GM19397 (cell line): ENCODE data around the gene IRF2BP2.
"Not testable (repeated sequence)": the region's sequence is repeated elsewhere in the genome, so short reads cannot be mapped to it uniquely, and the experiment has no call there.

Source experiments
- ATAC-seq: cut with Tn5 transposase; IDR thresholded peaks from one replicate; pipeline ENCODE4 v1.9.1; 2021; ENCODE audit warnings: mild to moderate bottlenecking, moderate library complexity; ENCODE audit not compliant: unreplicated experiment

IRF2BP2 gene

DNA sequence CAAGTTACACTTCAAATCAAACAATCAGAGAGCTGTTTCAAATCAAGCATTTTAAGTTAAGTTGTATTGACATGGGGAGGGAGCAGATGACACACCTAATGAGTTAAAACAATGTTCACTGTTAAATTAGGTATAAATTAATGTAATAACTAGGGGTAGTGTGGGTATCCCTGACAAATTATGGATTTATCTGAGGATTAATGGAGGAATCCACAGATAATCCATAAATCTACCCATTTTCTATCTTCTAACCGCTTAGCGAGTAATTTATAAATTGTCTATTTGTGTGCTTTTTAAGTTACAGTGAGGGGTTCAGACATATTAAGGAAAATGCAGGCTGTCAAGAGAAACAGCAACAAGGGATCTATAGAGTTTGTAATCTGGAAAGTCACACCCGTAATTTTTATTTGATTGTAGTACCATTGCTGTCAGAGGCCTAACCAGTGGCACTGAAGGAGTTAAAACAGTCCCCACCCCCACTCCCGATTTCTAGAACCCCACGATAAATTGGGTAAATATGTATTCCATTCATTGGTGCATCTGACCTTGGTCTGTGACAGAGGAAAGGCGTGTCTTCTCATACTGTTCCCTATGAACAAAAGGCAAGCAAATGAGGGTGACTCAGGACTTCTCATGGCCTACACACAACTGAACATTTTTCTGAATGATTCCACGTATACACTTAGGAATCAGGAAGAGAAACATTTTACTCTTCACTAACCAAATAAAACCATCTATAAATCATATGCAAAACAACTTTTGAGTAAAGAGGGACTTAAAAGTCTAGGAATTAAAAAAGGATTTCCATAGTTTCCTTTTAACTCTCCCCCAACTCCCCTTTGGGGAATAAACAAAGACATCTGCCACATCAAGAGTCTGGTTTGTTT, 7.4 kb downstream of the IRF2BP2 start:
- ATAC-seq, result no peak

DNA sequence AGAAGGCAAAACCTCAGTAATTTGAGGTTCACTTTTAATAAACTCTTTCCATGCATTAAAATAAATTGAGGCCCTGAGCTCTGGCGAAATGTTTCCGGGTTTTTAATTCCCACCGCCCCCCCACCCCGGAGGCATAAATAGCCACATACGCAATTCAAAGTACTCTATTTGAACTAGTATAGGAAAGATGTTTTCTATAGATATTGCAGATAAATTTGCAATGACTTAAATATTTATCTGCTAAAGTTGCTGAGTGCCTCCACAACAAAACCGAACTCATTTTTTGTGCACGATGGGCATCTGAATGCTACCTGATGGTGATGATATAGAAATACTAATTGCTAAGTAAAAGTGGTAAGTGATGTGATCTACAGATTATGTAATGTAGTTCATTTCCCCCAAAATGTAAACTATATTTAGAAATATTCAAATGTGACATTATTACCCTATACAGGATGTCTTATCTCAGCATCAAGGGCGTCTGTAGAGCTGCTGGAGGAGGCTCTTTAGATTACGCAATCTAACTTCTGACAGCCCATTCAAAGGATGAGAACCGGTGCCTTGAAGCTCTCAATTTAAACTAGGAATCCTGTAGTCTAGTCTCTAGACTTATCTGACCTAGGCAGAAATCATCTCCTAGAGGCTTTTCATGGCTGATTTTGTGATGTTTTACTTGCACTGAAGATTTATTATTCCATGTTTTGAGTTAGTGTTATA, 8.5 kb downstream of the IRF2BP2 start:
- ATAC-seq, result no peak

DNA sequence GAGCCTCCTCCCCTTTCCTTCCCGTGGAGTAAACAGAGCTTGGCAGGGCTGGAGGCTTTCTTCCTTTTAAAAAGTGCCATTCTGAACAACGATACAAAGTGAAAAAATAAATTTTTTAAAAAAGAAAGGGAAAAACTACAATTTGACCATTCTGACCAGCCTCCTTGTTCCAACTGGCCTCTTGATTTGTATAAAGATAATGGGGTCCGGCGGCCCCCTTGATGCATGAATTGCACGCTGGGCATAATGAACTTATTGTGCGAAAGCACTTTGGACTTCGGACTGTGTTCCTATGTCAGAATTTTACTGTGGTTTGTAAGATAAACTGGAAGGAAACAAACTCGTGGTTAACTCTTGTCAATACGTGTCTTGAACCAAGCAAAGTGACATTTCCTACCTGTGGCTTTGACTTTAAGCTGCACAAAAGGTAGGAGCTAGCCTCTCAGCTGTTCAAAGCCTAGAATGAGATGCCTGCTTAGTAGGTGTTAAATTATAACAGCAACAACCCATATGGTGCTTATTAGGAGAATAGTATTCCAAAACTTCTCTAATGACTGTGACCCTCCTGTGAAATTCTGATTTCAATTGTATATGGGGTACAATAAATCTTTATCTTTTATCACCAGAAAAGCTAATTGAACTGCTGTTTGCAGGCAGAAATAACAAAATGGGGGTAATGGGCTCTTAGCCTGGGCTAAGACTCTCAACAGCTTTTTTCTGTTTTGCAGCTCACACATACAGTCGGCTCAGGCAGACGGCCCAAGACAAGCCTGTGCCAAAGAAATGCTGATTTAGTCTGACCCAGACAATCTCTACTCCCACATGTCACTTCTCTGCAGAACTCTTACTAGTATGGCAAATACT, 9.3 kb downstream of the IRF2BP2 start:
- ATAC-seq, result peak; percentile 10

DNA sequence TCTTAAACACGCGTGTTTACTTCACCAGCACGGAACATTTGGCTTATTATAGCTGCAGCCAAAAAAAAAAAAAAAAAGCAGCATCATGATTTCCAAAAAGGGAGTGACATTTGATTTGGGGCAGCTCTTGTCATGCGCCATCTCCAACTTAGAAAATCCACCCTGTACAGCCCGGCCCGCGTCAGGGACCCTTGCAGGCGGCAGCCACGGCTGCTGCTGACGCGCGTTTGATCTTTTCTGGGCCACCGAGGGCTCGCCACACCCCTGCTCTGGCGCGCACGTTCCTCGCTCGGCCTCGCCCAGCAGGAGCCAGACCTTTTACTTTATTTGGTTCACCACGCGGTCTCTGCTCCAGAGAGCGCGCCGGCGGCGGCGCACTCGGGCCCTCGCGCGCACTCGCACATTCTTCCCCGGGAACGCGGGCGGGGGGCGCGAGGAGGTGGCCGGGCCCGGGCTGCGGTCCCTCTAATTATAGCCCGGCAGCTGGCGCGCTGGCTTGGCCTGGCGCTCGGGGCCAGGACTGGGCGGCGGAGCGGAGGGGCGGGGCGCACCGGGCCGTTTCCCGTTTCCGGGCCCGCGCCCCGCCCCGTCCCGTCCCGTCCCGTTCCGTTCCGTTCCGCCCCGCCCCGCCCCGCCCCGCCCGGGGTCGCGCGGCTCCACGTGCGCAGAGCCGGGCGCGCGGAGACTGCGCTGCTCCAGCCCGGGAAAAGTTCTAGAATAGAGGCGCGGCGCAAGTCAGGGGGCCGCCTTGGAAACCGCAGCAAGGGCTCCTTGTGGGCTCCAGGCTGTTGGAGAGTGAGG, 10.2 kb downstream of the IRF2BP2 start:
- peak; percentile 79 for ATAC-seq

DNA sequence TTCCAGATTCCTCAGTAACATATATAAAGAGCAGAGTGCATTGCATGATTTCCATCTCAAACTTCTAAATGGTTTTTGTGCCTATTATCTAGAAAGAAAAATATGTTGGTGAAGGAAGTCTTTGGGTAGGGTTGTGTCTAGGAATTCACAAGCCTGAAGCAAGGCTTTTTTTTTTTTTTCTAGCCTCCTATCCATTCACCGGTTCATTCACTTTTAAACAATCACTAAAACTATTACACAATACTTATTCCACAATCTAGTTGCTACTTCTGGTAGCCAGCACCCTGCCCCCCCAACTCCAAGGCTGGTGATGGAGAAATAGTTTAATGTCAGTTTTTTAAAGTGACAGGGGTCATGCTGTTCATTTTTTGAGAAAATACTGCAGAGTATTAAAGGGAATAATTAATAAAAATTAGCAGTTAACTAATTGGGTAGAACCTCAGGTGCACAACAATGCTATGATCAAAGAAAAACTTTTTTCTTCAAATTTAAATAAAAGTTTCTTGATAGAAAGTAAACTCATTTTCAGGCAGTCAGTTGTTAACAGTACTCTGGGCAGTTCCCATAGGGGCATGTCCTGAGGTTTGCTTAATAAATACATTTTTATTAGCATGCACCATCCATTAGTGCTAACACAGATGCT, 10.9 kb downstream of the IRF2BP2 start:
- ATAC-seq, result no peak

DNA sequence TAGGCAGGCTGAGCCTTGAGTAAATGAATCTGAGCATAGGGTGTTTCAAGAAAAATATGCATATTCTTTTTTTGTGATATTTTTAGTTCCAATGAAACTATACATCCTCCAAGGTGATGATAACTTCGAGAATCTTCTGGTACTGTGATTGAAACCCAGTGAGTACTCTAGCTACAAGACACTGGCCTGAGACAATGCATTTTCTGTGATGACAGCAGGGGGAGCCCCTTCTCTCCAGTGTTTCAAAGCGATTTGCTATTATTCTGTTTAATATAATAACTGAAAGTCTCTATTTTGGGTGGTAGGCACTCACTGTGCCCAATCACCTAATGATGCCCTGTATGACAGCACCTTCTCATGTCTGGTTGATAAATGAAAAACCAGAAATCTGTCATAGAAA, 12.1 kb downstream of the IRF2BP2 start:
- no peak for ATAC-seq

DNA sequence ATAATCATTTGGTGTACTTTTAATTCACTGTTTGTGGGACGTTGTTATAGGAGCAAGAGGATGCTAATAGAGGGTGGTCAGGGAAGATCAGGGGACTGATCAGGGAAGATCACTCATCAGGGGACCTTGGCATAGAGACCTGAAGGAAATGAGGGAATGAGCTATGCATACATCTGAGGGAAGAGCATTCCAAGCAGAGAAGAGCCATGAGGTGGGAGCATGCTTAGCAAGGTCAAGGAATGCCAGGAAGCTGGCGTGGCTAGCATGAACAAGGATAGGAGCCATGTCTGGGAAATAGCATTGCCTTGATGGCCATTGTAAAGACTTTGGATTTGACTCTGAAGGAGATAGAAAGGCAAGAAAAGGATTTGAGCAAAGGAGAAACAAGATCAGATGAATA, 14.1 kb downstream of the IRF2BP2 start:
- ATAC-seq, result no peak

DNA sequence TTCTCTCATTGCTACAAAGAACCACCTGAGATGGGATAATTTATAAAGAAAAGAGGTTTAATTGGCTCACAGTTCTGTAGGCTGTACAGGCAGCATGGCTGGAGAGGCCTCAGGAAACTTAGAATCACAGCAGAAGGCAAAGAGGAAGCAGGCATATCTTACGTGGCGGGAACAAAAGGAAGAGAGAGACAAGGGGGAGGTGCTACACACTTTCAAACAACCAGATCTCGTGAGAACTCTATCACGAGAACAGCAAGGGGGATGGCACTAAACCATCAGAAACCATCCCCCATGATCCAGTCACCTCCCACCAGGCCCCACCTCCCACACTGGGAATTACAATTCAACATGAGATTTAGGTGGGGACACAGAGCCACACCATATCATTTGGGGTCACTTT, 15.4 kb downstream of the IRF2BP2 start:
- ATAC-seq, result not testable (repeated sequence)

DNA sequence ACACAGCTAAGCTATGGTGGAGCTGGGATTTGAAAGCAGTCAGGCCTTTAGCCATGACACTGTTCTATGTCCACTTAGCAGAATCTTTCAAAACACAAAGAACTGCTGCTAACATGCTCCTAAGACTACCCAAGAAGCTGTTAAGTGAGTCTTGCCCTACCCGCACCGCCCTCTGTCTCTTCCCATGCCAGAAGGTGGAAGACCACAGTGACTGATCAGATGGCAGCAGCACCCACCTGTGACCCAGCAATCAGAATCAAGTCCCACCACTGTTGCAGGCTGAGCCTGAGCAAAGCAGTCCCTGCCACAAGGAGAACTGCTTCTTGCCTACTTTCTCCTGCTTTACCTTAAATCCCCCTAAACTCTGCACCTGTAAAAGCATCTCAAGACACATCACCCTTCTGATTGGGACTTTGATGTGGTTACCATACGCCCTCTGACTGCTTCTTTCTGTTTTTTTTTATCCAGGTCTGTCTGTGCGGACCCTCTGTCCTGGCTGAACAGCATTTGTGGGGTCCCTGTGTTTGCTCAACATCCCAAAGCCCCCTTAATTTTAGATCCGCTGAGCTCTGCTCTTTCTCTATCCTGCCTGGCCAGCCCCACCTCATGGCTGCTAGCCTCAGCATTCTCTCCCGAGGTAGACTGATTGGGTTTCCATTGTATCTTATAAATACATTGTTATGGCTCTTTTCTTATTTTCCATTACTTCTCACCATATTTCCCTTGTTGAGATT, 16.0 kb downstream of the IRF2BP2 start:
- no peak for ATAC-seq

DNA sequence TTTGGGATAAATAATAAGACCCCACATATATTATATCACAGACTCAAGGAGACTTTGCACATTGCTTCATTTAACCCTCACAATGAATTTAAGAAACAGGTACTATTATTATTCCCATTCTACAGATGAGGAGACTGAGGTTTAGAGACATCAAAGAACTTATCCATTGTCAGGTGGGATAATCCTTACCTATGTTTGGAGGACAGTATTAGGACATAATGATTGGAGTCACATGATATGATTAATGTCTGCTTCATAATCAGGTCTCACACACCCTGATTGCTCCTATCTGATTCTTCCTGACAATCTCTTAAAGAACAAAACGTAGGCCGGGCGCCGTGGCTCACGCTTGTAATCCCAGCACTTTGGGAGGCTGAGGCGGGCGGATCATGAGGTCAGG, 16.9 kb downstream of the IRF2BP2 start:
- ATAC-seq, result no peak

DNA sequence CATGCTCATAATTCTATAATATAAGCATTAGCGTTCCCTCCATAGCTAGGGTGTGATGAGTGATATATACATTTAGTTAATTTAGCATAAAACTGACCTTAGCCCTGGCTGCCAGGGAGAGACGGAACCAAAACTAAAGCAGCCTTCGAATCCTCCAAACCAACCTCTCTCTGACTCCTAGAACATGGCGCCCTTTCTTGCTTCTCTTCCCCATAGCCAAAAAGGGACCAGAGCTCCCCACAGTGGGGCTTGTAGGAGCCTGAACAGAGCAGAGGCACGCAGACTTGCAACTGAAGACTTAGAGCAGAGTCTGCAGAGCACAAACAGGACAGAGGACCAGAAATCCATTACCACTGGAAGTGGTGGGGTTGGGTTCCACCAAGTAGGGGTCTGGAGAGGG, 17.7 kb downstream of the IRF2BP2 start:
- ATAC-seq, result no peak

DNA sequence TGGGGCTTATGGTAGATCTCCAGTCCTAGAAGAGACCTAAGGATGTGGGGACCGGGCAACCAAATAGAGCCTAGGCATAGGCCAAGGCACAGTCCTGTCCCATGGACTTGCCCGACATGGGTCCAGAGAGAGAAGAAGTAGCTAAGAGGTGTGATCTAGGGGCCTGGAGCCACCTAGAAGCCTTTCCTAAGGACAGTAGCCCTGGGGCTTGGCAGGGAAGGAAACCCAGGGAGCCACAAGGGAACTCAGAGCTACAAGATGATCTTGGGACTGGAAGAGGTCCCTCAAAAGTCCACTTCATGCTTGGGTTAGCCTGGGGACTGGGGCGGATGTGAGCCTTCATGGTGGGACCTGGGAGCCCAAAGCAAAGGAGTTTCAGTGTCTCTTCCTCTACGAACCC, 18.8 kb downstream of the IRF2BP2 start:
- no peak for ATAC-seq

DNA sequence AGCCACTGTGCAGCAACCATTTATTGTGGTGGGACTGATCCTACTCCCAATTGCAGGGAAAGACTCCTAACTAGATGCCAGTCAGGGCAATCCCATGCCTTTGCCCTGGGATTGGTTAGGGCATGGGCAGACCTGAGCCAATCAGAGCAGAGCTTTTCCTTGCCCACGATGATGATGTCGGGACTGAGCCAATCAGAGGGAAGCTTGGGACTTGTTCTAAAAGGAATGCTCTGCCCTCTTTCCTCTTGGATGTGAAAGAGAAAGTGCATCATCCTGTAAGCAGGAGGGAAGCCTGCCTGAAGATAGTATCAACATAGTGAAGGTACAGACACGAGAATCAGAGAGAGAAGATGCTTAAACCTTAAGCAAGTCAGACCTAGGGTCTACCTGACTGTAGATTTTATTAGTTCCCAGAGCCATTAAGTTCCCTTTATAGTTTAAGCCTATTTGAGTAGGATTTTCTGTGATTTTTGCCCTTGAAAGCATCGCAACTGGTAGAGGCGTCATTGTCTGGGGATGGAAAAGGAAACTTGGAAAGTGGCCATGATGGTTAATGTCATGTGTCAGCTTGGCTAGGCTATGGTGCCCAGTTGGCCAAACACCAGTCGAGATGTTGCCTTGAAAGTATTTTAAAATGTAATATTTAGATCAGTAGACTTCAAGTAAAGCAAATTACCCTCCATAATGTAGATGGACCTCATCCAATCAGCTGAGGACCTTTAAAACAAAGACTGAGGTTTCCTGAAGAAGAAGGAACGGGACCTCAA, 19.9 kb downstream of the IRF2BP2 start:
- no peak for ATAC-seq

DNA sequence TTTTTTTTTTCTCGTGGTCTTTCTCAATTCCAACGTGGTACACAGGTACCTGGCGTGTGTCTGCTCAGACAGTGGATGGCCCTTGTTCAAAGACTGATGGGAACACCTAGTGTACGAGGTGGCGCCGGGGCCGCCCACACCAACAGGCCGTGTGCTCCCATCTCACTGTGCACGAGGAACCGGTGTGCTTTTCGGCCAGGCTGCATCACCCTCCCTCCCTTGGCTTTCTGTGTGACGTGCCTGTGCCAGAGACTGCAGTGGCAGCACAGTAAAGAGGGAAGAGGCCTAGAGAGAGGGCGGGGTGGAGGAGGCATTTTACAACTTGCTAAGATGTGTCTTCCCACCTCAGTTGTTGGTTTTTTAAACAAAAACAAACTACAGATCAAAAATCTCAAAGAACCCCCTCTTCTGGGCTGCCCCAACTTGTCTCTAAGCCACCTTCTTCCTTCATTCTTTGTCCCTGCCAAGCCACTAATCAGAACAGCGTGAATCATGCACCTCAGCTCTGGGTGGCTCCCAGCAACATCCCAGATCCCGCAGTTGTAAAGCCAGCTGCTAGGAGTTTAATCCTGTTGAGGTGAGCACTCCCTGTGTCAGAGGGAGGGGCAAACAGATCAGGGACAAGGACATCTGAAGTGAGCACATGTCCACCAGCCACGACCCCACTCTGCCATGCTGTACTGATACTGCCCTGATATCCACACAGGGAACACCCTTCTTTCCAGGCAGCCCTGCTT, 20.7 kb downstream of the IRF2BP2 start:
- no peak for ATAC-seq

DNA sequence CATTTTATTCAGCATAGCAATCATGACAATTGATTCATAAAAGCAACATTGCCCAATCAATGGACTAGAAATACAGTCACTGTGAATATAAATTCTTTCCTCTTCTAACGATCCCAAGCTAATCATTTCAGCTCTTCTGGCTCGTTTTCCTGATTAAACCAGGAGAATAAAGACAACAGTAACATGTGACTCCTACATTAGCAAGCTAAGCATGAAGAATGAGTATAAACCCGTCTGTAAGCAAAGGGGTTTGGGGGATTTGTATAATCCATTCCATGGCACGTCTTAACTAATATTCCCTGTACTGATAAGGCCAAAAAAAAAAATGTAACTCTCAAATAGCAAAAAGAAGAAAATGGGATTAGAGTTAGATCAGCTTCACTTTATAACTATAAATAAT, 21.6 kb downstream of the IRF2BP2 start:
- no peak for ATAC-seq

DNA sequence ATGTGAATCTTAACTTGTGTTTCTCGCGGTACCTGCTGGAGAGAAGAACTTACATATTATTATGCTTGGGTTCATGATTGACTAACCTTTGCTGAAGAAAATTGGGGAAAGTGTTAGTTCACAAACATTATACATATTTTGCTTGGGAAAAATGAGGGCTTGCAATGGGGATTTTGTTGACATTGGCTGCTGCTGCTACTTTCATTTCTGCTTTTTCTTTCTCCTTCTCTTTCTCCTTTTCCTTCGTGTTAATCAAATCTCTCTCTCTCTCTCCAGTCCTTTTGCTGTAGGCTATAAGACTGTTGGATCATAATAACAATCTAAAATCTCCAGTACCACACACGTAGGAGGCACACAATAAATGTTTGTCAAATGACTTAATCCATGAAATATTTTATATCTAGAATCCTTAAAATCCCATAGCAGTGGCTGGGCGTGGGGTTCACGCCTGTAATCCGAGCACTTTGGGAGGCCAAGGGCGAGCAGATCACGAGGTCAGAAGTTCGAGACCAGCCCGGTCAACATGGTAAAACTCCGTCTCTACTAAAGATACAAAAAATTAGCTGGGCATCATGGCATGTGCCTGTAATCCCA, 23.0 kb downstream of the IRF2BP2 start:
- ATAC-seq, result no peak

DNA sequence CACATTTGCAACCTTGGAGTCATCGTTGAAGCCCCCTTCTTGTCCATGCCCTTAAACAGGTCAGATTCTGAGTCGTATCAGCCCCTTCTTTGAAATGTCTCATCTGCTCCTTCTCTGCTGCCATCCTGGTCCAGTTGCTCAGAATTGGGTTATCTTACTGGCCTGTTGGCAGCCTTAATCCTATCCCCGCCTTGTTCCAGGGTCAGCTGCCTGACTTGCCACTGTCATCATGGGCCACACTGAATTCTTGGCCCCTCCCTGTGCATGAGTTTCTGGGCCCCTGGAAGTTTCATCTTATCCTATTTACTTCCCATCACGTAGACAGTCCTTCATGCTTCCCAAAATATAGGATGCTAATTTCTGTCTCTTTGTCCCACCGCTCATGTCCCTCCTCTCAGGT, 23.7 kb downstream of the IRF2BP2 start:
- ATAC-seq, result no peak
